IPS-NIHi7 (cell line): ENCODE measurements around the gene ELOB.

Source experiments
- DNase-seq: peaks from one replicate; pipeline ENCODE4 v3.0.0; 2012; ENCODE audit warnings: mixed read lengths; ENCODE audit errors: extremely low spot score

The ELOB gene

GRCh38 chr16:2783581-2784357 lies 6.7 kb upstream of the ELOB start:
- no peak for DNase-seq

GRCh38 chr16:2782583-2783351 lies 5.7 kb upstream of the ELOB start:
- DNase-seq = no peak

- no peak for DNase-seq
These were observed 3.2 kb upstream of the ELOB start for GRCh38 chr16:2779978-2780898.

- DNase-seq = no peak
These were observed 2.3 kb upstream of the ELOB start for GRCh38 chr16:2779151-2779920.

GRCh38 chr16:2778630-2778958 lies 1.5 kb upstream of the ELOB start:
- no peak for DNase-seq

GRCh38 chr16:2777903-2778629 lies 986 bp upstream of the ELOB start:
- DNase-seq = peak; percentile 56

- no peak for DNase-seq
These were observed 460 bp downstream of the ELOB start for GRCh38 chr16:2776500-2777139.

GRCh38 chr16:2775765-2776499 lies 1.1 kb downstream of the ELOB start:
- DNase-seq = no peak

GRCh38 chr16:2775131-2775716 lies 1.9 kb downstream of the ELOB start:
- no peak for DNase-seq

GRCh38 chr16:2774161-2774891 lies 2.8 kb downstream of the ELOB start:
- DNase-seq = no peak

GRCh38 chr16:2773188-2773968 lies 3.7 kb downstream of the ELOB start:
- DNase-seq = no peak

GRCh38 chr16:2771496-2772402 lies 5.3 kb downstream of the ELOB start:
- no peak for DNase-seq

GRCh38 chr16:2770057-2770951 lies 6.8 kb downstream of the ELOB start:
- no peak for DNase-seq

- DNase-seq = no peak
These were observed 7.4 kb downstream of the ELOB start for GRCh38 chr16:2769675-2770056.

GRCh38 chr16:2769100-2769529 lies 8.0 kb downstream of the ELOB start:
- DNase-seq = no peak
